Brain microvascular endothelial cell (primary cell): ENCODE results near the gene C2orf78.

Experiments used
- DNase-seq: peaks from one replicate; pipeline ENCODE4 v3.0.0-alpha.2; 2020
- H3K27ac ChIP-seq: fragments of 250-450 bp; sonication (Bioruptor Pico); 2 replicates; pipeline ENCODE4 v1.5.1; 2020; ENCODE audit warnings: mild to moderate bottlenecking, moderate library complexity
- H3K27me3 ChIP-seq: fragments of 250-450 bp; sonication (Bioruptor Pico); replicated peaks from 2 replicates; pipeline ENCODE4 v1.5.1; 2020; ENCODE audit warnings: mild to moderate bottlenecking
- H3K36me3 ChIP-seq: fragments of 250-450 bp; sonication (Bioruptor Pico); replicated peaks from 2 replicates; pipeline ENCODE4 v1.5.1; 2020; ENCODE audit warnings: mild to moderate bottlenecking
- H3K4me3 ChIP-seq: 2 replicates; pipeline ENCODE4 v1.5.1; 2011; ENCODE audit warnings: low read depth, mild to moderate bottlenecking, control low read depth, low read length, moderate library complexity
- in situ Hi-C: cut with HindIII; loops from 2 replicates; pipeline ENCODE4 v1.10.0; 2017; ENCODE audit warnings: low sequenced_read_pairs, low pct_ligation_motif_present
- TF ChIP-seq, protein P1 (sequence below): IDR thresholded peaks from 2 replicates; pipeline ENCODE4 v1.5.1; 2011; ENCODE audit warnings: low read depth, mild to moderate bottlenecking, moderate library complexity, low read length, control low read depth, inconsistent platforms; ENCODE audit errors: missing control alignments

The C2orf78 gene

DNA sequence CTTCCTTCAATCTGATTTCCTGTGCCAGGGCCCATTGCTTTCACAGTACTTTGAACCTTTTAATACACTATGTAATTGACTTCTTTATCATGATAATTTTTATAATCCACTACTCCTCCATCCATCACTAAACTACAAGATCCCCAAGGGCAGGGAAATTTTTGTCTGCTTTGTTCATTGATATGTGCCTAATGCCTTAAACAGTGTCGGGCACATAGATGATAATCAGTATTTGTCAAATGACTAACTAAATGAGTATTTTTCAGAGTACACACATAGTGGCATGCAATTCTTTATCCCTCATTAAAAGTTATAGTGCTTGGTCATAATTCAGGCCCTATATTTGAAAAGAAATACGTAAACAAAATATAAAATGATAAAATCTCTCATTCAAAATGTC, 39.4 kb downstream of the C2orf78 start:
- no peaks in the 10 kb centered on the region for H3K36me3 ChIP-seq
- H3K27me3 ChIP-seq: no peaks in the 10 kb centered on the region
- TF ChIP-seq, protein P1, sequence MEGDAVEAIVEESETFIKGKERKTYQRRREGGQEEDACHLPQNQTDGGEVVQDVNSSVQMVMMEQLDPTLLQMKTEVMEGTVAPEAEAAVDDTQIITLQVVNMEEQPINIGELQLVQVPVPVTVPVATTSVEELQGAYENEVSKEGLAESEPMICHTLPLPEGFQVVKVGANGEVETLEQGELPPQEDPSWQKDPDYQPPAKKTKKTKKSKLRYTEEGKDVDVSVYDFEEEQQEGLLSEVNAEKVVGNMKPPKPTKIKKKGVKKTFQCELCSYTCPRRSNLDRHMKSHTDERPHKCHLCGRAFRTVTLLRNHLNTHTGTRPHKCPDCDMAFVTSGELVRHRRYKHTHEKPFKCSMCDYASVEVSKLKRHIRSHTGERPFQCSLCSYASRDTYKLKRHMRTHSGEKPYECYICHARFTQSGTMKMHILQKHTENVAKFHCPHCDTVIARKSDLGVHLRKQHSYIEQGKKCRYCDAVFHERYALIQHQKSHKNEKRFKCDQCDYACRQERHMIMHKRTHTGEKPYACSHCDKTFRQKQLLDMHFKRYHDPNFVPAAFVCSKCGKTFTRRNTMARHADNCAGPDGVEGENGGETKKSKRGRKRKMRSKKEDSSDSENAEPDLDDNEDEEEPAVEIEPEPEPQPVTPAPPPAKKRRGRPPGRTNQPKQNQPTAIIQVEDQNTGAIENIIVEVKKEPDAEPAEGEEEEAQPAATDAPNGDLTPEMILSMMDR: no peak
- no peak for DNase-seq
- in situ Hi-C loops: no loop called here
- no peak overlapping the region for H3K27ac ChIP-seq
- no peak overlapping the region for H3K4me3 ChIP-seq

DNA sequence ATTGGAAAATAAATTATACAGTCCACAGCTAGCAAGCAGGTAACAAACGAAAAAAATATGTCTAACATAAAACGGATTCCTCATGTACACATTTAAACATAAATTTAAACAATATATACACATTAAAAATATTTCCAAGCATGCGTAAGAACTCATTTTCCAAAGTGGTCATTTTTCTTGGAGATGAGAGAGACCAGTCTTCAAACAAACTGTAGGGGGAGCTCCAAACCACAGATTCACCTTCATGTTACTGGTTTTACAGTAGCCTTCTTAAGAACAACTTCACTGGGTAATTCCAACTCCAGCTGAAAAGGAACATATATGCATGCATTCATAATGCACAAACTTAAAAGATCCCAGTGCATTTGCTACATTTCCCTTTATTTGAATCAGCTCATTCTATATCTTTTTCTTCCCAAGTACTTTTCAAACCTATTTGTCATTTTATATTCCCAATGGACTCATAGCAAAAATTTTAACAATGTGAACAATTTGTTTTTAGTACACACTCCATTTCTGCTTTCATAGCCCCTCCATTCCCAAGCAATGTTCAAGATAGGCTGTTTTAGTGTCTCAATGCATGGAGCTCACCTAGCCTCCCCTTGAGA, 40.0 kb downstream of the C2orf78 start:
- Histone ChIP-seq H3K4me3 (no peak overlapping the region), H3K36me3 (no peaks in the 10 kb centered on the region), H3K27ac (no peak overlapping the region), H3K27me3 (no peaks in the 10 kb centered on the region)
- peak; percentile 59 for DNase-seq
- in situ Hi-C loops: no loop called here
- TF ChIP-seq, protein P1: peak; percentile 73

DNA sequence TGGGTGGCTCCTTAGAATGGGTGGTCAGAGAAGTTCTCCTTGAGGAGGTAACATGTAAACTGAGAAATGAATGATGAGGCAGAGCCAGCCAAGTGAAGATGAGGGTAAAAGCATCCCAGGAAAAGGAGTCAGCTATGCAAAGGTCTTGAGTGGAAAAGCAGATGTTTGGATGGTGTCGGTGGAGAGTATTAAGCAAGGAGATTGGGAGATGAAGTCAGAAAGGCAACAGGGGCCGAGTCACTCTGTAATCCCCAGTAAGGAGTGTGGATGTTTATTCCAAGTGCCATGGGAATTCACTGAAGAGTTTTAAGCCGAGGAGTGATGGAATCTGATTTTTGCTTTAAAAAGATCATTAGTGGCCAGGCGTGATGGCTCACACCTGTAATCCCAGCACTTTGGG, 41.4 kb downstream of the C2orf78 start:
- H3K27ac ChIP-seq: no peak overlapping the region
- DNase-seq: no peak
- no peaks in the 10 kb centered on the region for H3K27me3 ChIP-seq
- H3K4me3 ChIP-seq: no peak overlapping the region
- TF ChIP-seq, protein P1: no peak
- no peaks in the 10 kb centered on the region for H3K36me3 ChIP-seq
- in situ Hi-C loops: no loop called here

GRCh38 chr2:73827018-73827417, 43.0 kb downstream of the C2orf78 start:
- in situ Hi-C loops: no loop called here
- TF ChIP-seq, protein P1: peak; percentile 56
- H3K4me3 ChIP-seq: no peak overlapping the region
- H3K27me3 ChIP-seq: no peaks in the 10 kb centered on the region
- no peak overlapping the region for H3K27ac ChIP-seq
- peak; percentile 20 for DNase-seq
- H3K36me3 ChIP-seq: no peaks in the 10 kb centered on the region

DNA sequence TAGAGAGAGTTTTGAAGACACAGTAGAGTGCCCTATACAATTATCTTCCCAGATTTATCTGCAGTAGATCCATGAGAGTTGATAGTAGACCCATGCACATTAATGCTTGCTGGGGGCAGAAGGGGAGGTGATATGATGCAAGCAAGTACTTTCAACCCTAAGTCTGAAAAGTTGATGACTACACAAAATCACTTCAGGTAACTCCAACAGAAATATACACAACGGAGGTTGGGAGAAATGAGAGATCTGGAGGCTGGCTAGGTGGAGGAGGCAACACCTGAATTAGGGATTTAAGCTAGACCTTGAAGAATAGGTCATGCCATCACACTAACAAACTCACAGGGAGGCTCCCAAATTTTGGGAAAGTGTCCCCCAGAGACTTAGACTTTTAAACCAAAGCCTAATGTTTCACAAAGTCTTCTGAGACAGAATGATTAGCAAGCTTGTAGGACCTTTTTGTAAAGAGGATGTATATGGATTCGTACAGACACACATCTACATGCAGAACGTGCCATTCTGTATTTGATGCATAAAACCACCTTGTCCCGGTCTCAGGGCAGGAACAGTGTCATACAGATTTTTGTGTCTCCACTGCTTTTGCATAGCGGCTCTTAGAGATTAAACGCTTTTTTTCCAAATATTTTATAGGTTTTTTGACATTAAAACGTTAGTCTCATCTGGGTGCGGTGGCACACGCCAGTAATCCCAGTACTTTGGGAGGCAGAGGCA, 43.8 kb downstream of the C2orf78 start:
- H3K27ac ChIP-seq: no peak overlapping the region
- no peaks in the 10 kb centered on the region for H3K27me3 ChIP-seq
- no peaks in the 10 kb centered on the region for H3K36me3 ChIP-seq
- TF ChIP-seq, protein P1: no peak
- no peak overlapping the region for H3K4me3 ChIP-seq
- in situ Hi-C loops: no loop called here
- no peak for DNase-seq
